DMS 273 treated with DMSO at 0.1 percent for 48 hours (cell line): ENCODE measurements around the gene ARHGEF10L.

Experiments
- DNase-seq: peaks from one replicate; lab custom pipeline; 2025; lab: John Stamatoyannopoulos, UW

The ARHGEF10L gene

GRCh38 chr1:17568014-17568900 is 28.8 kb downstream of the ARHGEF10L start:
- DNase-seq: no peak

GRCh38 chr1:17569200-17570139 is 30.0 kb downstream of the ARHGEF10L start:
- DNase-seq: no peak

GRCh38 chr1:17570228-17570627 is 30.7 kb downstream of the ARHGEF10L start:
- no peak for DNase-seq

GRCh38 chr1:17572264-17572985 is 32.9 kb downstream of the ARHGEF10L start:
- DNase-seq: no peak

GRCh38 chr1:17573518-17574041 is 34.1 kb downstream of the ARHGEF10L start:
- DNase-seq: no peak

GRCh38 chr1:17574516-17574915 is 35.0 kb downstream of the ARHGEF10L start:
- no peak for DNase-seq

GRCh38 chr1:17575797-17576518 is 36.5 kb downstream of the ARHGEF10L start:
- no peak for DNase-seq

GRCh38 chr1:17576519-17576853 is 37.0 kb downstream of the ARHGEF10L start:
- no peak for DNase-seq

- no peak for DNase-seq
Observed at GRCh38 chr1:17577907-17578297, 38.4 kb downstream of the ARHGEF10L start.

- no peak for DNase-seq
Observed at GRCh38 chr1:17579951-17580939, 40.7 kb downstream of the ARHGEF10L start.

GRCh38 chr1:17581389-17582123 is 42.1 kb downstream of the ARHGEF10L start:
- DNase-seq: no peak

GRCh38 chr1:17582124-17582774 is 42.8 kb downstream of the ARHGEF10L start:
- DNase-seq: no peak

- DNase-seq: no peak
Observed at GRCh38 chr1:17584539-17584938, 45.0 kb downstream of the ARHGEF10L start.

GRCh38 chr1:17585266-17585987 is 45.9 kb downstream of the ARHGEF10L start:
- DNase-seq: no peak

- no peak for DNase-seq
Observed at GRCh38 chr1:17586172-17586964, 46.9 kb downstream of the ARHGEF10L start.

GRCh38 chr1:17587693-17588047 is 48.2 kb downstream of the ARHGEF10L start:
- DNase-seq: no peak
